Neural cell (in vitro differentiated cells): ENCODE data around the gene CTTNBP2NL. TPM values are rescaled to one million over a fixed set of nuclear protein-coding genes. Genes with fewer than 3 reads are reported as not detected.

Source experiments
- H2AFZ ChIP-seq: fragments of 200-600, 300-800 bp; sonication (generic), shearing (Covaris generic); 2 replicates; pipeline ENCODE4 v1.6.0; 2014; ENCODE audit warnings: low read depth, mild to moderate bottlenecking, antibody characterized with exemption, low read length, moderate library complexity
- H3F3A ChIP-seq: fragments of 200-600 bp; shearing (Covaris generic); 2 replicates; pipeline ENCODE4 v1.6.1; 2016; ENCODE audit warnings: mild to moderate bottlenecking, moderate library complexity, mixed read lengths, antibody characterized with exemption, low read length; ENCODE audit not compliant: insufficient read depth, poor library complexity, severe bottlenecking
- H3K27ac ChIP-seq: fragments of 200-600, 300-800 bp; sonication (generic), shearing (Covaris generic); 2 replicates; pipeline ENCODE4 v1.5.1; 2014; ENCODE audit warnings: mild to moderate bottlenecking, low read length, moderate library complexity
- H3K27me3 ChIP-seq: fragments of 300-800, 200-600 bp; sonication (generic), shearing (Covaris generic); 2 replicates; pipeline ENCODE4 v1.6.0; 2014; ENCODE audit warnings: mild to moderate bottlenecking, low read depth, low read length, moderate library complexity; ENCODE audit not compliant: insufficient read depth
- H3K36me3 ChIP-seq: fragments of 300-800, 200-600 bp; sonication (generic), shearing (Covaris generic); 2 replicates; pipeline ENCODE4 v1.5.1; 2014; ENCODE audit warnings: mild to moderate bottlenecking, antibody characterized with exemption, low read length, moderate library complexity; ENCODE audit not compliant: insufficient read depth
- H3K4me2 ChIP-seq: fragments of 300-800, 200-600 bp; sonication (generic), shearing (Covaris generic); 2 replicates; pipeline ENCODE4 v1.6.0; 2014; ENCODE audit warnings: mild to moderate bottlenecking, low read length
- H3K4me3 ChIP-seq: fragments of 300-800, 200-600 bp; sonication (generic), shearing (Covaris generic); 2 replicates; pipeline ENCODE4 v1.5.1; 2014; ENCODE audit warnings: mild to moderate bottlenecking, low read length, moderate library complexity
- H3K79me2 ChIP-seq: fragments of 200-600 bp; shearing (Covaris generic); replicated peaks from 2 replicates; pipeline ENCODE4 v1.6.0; 2014; ENCODE audit warnings: mild to moderate bottlenecking, low read length, moderate library complexity; ENCODE audit not compliant: insufficient read depth
- H3K9ac ChIP-seq: fragments of 300-800, 200-600 bp; sonication (generic), shearing (Covaris generic); 2 replicates; pipeline ENCODE4 v1.6.1; 2016; ENCODE audit warnings: mild to moderate bottlenecking, low read length, mixed read lengths
- H3K9me2 ChIP-seq: fragments of 200-600 bp; shearing (Covaris generic); 2 replicates; pipeline ENCODE4 v1.6.1; 2016; ENCODE audit warnings: mild to moderate bottlenecking, low read length, mixed read lengths; ENCODE audit not compliant: insufficient read depth
- H3K9me3 ChIP-seq: fragments of 200-600, 300-800 bp; sonication (generic), shearing (Covaris generic); 2 replicates; pipeline ENCODE4 v1.6.1; 2016; ENCODE audit warnings: mild to moderate bottlenecking, mixed run types, low read length, moderate library complexity, mixed read lengths
- H4K20me1 ChIP-seq: fragments of 200-600 bp; shearing (Covaris generic); 2 replicates; pipeline ENCODE4 v1.6.1; 2016; ENCODE audit warnings: mild to moderate bottlenecking, mixed run types; ENCODE audit not compliant: insufficient read depth
- CTCF ChIP-seq: fragments of 450-650 bp; IDR thresholded peaks from 2 replicates; pipeline ENCODE4 v1.5.1; 2014; ENCODE audit warnings: antibody characterized with exemption, mild to moderate bottlenecking, moderate library complexity; ENCODE audit not compliant: poor library complexity, severe bottlenecking
- EP300 ChIP-seq: fragments of 450-650 bp; conservative IDR thresholded peaks from 2 replicates; pipeline ENCODE4 v1.6.1; 2014; ENCODE audit warnings: antibody characterized with exemption, mild to moderate bottlenecking, moderate library complexity; ENCODE audit not compliant: poor library complexity, severe bottlenecking
- EZH2 ChIP-seq: fragments of 200-600, 300-800 bp; shearing (Covaris generic), sonication (generic); IDR thresholded peaks from 2 replicates; pipeline ENCODE4 v1.6.1; 2014; ENCODE audit warnings: antibody characterized with exemption, low read length, borderline replicate concordance, mild to moderate bottlenecking; ENCODE audit not compliant: insufficient read depth, poor library complexity, severe bottlenecking
- MXI1 ChIP-seq: fragments of 450-650 bp; conservative IDR thresholded peaks from 2 replicates; pipeline ENCODE4 v1.6.1; 2014; ENCODE audit warnings: antibody characterized with exemption, mild to moderate bottlenecking; ENCODE audit not compliant: poor library complexity, severe bottlenecking
- POLR2AphosphoS5 ChIP-seq: IDR thresholded peaks from 2 replicates; pipeline ENCODE4 v1.6.1; 2012
- RAD21 ChIP-seq: fragments of 450-650 bp; conservative IDR thresholded peaks from 2 replicates; pipeline ENCODE4 v1.6.1; 2014; ENCODE audit warnings: antibody characterized with exemption, mild to moderate bottlenecking, moderate library complexity
- REST ChIP-seq: IDR thresholded peaks from 2 replicates; pipeline ENCODE4 v1.6.1; 2012; ENCODE audit warnings: borderline replicate concordance
- SMC3 ChIP-seq: fragments of 450-650 bp; conservative IDR thresholded peaks from 2 replicates; pipeline ENCODE4 v1.6.1; 2014; ENCODE audit warnings: antibody characterized with exemption, mild to moderate bottlenecking, moderate library complexity; ENCODE audit not compliant: poor library complexity
- TAF1 ChIP-seq: IDR thresholded peaks from 2 replicates; pipeline ENCODE4 v1.6.1; 2012; ENCODE audit warnings: low read depth
- polyA plus RNA-seq: library from polyadenylated mRNA; depleted of rRNA; stranded (reverse); fragments of >200 nt; gene quantifications from 2 replicates; pipeline ENCODE4 v1.2.3, GENCODE V29; 2014

CTTNBP2NL gene
- polyA plus RNA-seq, 1 donor from 2014 or later: 11.8 TPM

GRCh38 chr1:112509005-112509659 is 113.1 kb downstream of the CTTNBP2NL start:
- Histone ChIP-seq H3K4me2 (no peak overlapping the region), H3K27me3 (peaks cover 55% of the 10 kb centered on the region), H4K20me1 (no peaks in the 10 kb centered on the region), H3K36me3 (no peaks in the 10 kb centered on the region), H3K4me3 (peak overlapping the region; percentile 76), H3K9me3 (no peaks in the 10 kb centered on the region), H2AFZ (no peak overlapping the region), H3K27ac (no peak overlapping the region), H3K9ac (peak overlapping the region; percentile 7), H3K9me2 (no peaks in the 10 kb centered on the region), H3K79me2 (no peaks in the 10 kb centered on the region), H3F3A (no peaks in the 10 kb centered on the region)
- TF ChIP-seq REST: no peak
- no peak for TF ChIP-seq RAD21
- no peak for TF ChIP-seq EP300
- TF ChIP-seq EZH2: no peak
- TF ChIP-seq SMC3: no peak
- TF ChIP-seq CTCF: no peak
- no peak for TF ChIP-seq MXI1
- no peak for TF ChIP-seq POLR2AphosphoS5
- TF ChIP-seq TAF1: no peak

GRCh38 chr1:112509660-112510178 is 113.7 kb downstream of the CTTNBP2NL start:
- no peak overlapping the region for H3K4me2 ChIP-seq

More at GRCh38 chr1:112509660-112510178, 113.7 kb downstream of the CTTNBP2NL start:
- no peak overlapping the region for H2AFZ ChIP-seq
- no peaks in the 10 kb centered on the region for H3F3A ChIP-seq
- no peak overlapping the region for H3K27ac ChIP-seq
- no peak overlapping the region for H3K4me3 ChIP-seq
- no peaks in the 10 kb centered on the region for H3K79me2 ChIP-seq
- peaks cover 55% of the 10 kb centered on the region for H3K27me3 ChIP-seq
- no peaks in the 10 kb centered on the region for H3K36me3 ChIP-seq
- no peak for TF ChIP-seq POLR2AphosphoS5
- no peak for TF ChIP-seq EP300
- no peak for TF ChIP-seq RAD21
- no peak for TF ChIP-seq TAF1
- TF ChIP-seq SMC3: no peak
- TF ChIP-seq CTCF: no peak
- no peak for TF ChIP-seq EZH2
- TF ChIP-seq REST: no peak
- TF ChIP-seq MXI1: no peak
- no peaks in the 10 kb centered on the region for H3K9me2 ChIP-seq
- H3K9me3 ChIP-seq: no peaks in the 10 kb centered on the region
- no peak overlapping the region for H3K9ac ChIP-seq
- no peaks in the 10 kb centered on the region for H4K20me1 ChIP-seq
